ENCODE data around the gene FMO1.

DNA sequence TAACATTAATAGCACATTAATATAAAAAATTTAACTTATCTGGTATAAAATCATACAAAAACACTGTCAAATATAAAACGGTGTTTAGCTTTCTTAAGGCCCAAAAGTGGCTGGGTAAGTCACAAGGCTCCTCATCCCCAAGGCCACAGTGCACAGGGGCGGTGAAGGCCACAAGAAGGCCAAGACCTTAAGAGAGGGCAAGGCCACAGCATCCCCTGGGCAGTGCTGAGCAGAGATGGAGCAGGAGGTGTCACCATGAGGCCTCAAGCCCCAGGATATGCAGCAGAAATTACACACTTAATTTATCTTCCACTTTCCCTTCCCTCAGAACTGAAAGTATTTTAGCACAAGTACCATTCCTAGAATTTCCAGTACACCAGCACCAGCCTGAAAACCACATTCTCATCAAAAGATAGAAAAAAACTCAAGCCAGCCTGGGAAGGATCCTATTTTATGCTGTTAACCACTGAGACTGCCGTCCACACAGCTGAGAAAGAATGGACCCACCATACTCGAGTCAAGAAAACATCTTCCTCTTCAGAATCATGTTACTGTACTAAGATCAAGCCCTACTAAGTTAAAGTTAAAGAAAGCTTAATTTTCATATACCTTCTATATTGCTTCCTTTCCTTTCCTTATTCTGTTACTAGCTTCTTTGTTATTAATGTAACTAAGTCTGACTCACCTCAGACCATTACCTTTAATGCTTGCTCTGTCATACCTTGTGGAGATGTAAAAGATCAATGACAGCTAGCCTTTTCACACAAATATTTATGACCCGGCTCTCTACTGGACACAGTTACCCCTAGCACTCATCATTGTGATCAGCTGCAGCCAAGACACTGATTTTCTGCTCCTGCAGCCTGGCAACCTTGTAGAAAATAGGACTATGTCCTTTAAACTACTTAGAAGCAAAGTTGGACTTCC is 26.4 kb upstream of the FMO1 start:
- TF ChIP-seq EZH2 (IDR thresholded peaks at IDR 0.05), result no peak
- TF ChIP-seq CTCF (IDR thresholded peaks at IDR 0.05), result no peak
- no peak for TF ChIP-seq EZH2phosphoT487 (IDR thresholded peaks at IDR 0.05)
